HT1080 (cell line): ENCODE results near the gene ABLIM1. TPM values are rescaled to one million over a fixed set of nuclear protein-coding genes. Genes with fewer than 3 reads are reported as not detected.

Source experiments
- DNase-seq: peaks from one replicate; pipeline ENCODE4 v3.0.0-alpha.2; 2015; ENCODE audit warnings: low read depth
- total RNA-seq: library from RNA; depleted of rRNA; stranded (reverse); fragments of >200 nt; shearing (Covaris generic); gene quantifications from 2 replicates; pipeline ENCODE4 v1.2.3, GENCODE V29; 2014

ABLIM1 gene
- total RNA-seq, 1 experiment from 2014 or later, result 1.3 TPM

- DNase-seq, result peak; percentile 38
Measured at GRCh38 chr10:114492351-114493037, 165.6 kb downstream of the ABLIM1 start.

GRCh38 chr10:114491933-114492332, 166.1 kb downstream of the ABLIM1 start:
- DNase-seq, result no peak

GRCh38 chr10:114491419-114491818, 166.7 kb downstream of the ABLIM1 start:
- DNase-seq, result no peak

GRCh38 chr10:114489521-114490310, 168.4 kb downstream of the ABLIM1 start:
- peak; percentile 10 for DNase-seq

- no peak for DNase-seq
Measured at GRCh38 chr10:114487815-114488536, 170.1 kb downstream of the ABLIM1 start.

GRCh38 chr10:114486938-114487814, 170.9 kb downstream of the ABLIM1 start:
- DNase-seq, result no peak

- no peak for DNase-seq
Measured at GRCh38 chr10:114485696-114486400, 172.2 kb downstream of the ABLIM1 start.

GRCh38 chr10:114483575-114483974, 174.5 kb downstream of the ABLIM1 start:
- DNase-seq, result no peak

GRCh38 chr10:114482480-114483304, 175.4 kb downstream of the ABLIM1 start:
- no peak for DNase-seq

- DNase-seq, result no peak
Measured at GRCh38 chr10:114481055-114481454, 177.0 kb downstream of the ABLIM1 start.

- no peak for DNase-seq
Measured at GRCh38 chr10:114479836-114480235, 178.2 kb downstream of the ABLIM1 start.

- no peak for DNase-seq
Measured at GRCh38 chr10:114479307-114479706, 178.8 kb downstream of the ABLIM1 start.

- DNase-seq, result no peak
Measured at GRCh38 chr10:114478281-114478680, 179.8 kb downstream of the ABLIM1 start.

- DNase-seq, result no peak
Measured at GRCh38 chr10:114477285-114477684, 180.8 kb downstream of the ABLIM1 start.

GRCh38 chr10:114474989-114475388, 183.1 kb downstream of the ABLIM1 start:
- no peak for DNase-seq

- DNase-seq, result no peak
Measured at GRCh38 chr10:114473776-114474175, 184.3 kb downstream of the ABLIM1 start.

- DNase-seq, result no peak
Measured at GRCh38 chr10:114472877-114473253, 185.2 kb downstream of the ABLIM1 start.

- DNase-seq, result no peak
Measured at GRCh38 chr10:114471906-114472876, 185.9 kb downstream of the ABLIM1 start.
